ENCODE data around the gene HSD17B1. TPM values are rescaled to one million over a fixed set of nuclear protein-coding genes. Genes with fewer than 3 reads are reported as not detected.

HSD17B1 gene
- total and polyA plus RNA-seq, 8 donors = 0.55 to 4.8 (median 2.7) TPM; not detected in 3

DNA sequence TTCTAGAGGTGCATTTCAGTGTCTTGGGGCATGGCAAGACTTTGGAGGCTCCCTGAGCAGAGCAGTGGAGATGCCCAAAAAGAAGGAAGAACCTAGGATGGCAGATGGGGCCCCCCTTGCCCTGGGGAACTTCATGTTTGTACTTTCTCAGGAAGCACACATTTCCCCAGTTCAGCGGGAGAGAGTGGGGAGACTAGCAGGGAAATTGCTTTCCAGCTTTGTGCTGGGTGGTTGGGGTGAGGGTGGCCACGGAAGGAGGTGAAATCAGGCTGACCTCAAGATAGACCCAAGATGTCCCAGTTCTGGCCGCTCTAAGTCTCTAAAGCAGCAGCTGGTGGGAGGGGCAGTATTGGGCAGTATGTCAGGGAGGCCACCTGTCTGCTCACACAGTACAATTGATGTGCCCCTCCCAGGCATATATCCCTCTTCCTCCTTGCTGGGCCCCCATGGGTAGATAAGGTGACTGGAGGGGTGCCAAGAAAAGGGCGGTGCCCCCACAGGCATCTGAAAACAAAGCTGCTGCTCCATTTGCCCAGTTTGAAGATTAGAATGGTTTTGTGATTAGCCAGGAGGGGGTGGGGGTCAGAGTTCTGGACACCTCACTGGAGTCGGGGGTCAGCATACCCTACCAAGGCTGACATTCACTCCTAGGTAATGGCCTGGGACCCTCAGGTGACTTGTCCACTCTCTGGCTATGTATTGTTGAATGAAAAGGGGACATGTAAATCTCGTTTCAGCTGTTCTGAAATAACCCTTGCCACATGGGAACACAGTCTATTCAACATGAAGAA lies 33.8 kb upstream of the HSD17B1 start:
- TF ChIP-seq POLR2A (IDR thresholded peaks at IDR 0.05) (no peak), POLR2AphosphoS5 (IDR thresholded peaks at IDR 0.05) (peak in 1 of 3 donors; percentile 40), EP300 (IDR thresholded peaks at IDR 0.05) (no peak)
- TF ChIP-seq, protein P1, sequence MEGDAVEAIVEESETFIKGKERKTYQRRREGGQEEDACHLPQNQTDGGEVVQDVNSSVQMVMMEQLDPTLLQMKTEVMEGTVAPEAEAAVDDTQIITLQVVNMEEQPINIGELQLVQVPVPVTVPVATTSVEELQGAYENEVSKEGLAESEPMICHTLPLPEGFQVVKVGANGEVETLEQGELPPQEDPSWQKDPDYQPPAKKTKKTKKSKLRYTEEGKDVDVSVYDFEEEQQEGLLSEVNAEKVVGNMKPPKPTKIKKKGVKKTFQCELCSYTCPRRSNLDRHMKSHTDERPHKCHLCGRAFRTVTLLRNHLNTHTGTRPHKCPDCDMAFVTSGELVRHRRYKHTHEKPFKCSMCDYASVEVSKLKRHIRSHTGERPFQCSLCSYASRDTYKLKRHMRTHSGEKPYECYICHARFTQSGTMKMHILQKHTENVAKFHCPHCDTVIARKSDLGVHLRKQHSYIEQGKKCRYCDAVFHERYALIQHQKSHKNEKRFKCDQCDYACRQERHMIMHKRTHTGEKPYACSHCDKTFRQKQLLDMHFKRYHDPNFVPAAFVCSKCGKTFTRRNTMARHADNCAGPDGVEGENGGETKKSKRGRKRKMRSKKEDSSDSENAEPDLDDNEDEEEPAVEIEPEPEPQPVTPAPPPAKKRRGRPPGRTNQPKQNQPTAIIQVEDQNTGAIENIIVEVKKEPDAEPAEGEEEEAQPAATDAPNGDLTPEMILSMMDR (IDR thresholded peaks at IDR 0.05) = no peak
- Histone ChIP-seq H3K27ac (peak overlapping the region; percentile 80 to 93 (median 91)), H3K36me3 (peaks cover 14 to 53% (median 33%) of the 10 kb centered on the region in 4 donors), H3K9me3 (no peaks in the 10 kb centered on the region), H3K27me3 (no peaks in the 10 kb centered on the region), H3K4me3 (no peak overlapping the region), H3K4me1 (peaks cover 67 to 82% (median 77%) of the 10 kb centered on the region in 4 donors)
- 9 to 23% (median 20%) methylated on average over 4 to 6 of the region's 6 CpGs for WGBS, 5 donors
- intact Hi-C loops (cut with DNase I; ENCODE audit: low total_unique reads) = loop anchor here (10.0 kb wide), 1 partner anchor 194 kb away; no protein-coding TSS in a partner anchor
- DNase-seq = peak; percentile 69 to 93

DNA sequence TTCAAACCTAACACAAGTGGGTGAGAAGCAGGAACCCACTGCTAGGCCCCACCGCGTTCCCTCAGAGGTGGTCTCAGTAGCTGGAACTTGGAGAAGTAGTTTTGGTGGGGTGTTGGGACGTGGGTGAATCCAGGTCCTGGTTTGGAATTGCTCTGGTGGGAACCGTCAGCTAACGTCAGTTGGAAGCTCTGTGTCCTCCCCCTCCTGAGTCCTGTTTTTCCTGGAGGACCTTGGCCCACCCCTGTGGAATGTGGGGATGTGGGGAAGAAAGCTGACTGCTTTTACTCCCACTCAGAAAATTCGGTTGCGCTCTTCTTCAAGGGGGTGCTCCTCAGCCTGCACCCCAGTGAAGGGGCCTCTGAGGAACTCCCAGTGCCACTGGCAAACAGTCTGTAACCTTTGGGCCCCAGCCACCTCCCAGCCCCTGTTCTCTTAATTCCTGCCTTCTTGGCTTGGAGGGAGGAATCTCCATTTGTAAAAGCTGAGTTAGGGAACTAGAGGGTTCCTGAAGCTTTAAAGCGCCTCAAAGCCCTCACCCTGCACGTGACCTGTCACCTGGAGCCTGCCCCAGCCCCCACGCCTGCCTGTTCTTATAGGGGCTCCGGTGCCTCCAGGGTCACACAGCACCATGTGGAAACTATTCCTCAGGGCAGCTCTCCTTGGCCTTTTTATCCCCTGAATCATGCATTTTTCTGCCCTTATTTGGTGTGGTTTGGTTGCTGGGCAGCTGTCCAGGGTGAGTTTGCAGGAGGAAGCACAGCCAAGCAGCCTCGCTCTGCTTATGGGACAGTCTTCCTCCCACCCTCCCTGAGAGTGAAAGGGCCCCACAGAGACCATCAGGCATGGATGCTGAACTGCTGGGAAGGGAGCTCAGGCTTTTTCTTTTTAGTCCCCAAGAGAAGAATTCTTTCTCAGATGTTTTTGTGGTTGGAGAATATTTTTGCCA lies 32.9 kb upstream of the HSD17B1 start:
- Histone ChIP-seq H3K27ac (peak overlapping the region; percentile 80 to 93 (median 91)), H3K4me1 (peaks cover 67 to 80% (median 72%) of the 10 kb centered on the region in 4 donors), H3K9me3 (no peaks in the 10 kb centered on the region), H3K36me3 (peaks cover 7 to 44% (median 24%) of the 10 kb centered on the region in 4 donors), H3K27me3 (no peaks in the 10 kb centered on the region), H3K4me3 (no peak overlapping the region)
- intact Hi-C loops (cut with DNase I; ENCODE audit: low total_unique reads) = loop anchor here (10.0 kb wide), 1 partner anchor 195 kb away; no protein-coding TSS in a partner anchor
- DNase-seq = peak; percentile 77 to 96
- WGBS, 5 donors = 25 to 36% (median 28%) methylated on average over 9 to 12 of the region's 12 CpGs
- peak; percentile 54 to 69 (median 65) for TF ChIP-seq POLR2AphosphoS5 (IDR thresholded peaks at IDR 0.05)
- TF ChIP-seq, protein P1 (IDR thresholded peaks at IDR 0.05) = no peak
- no peak for TF ChIP-seq POLR2A (IDR thresholded peaks at IDR 0.05)
- TF ChIP-seq EP300 (IDR thresholded peaks at IDR 0.05) = peak; percentile 66

DNA sequence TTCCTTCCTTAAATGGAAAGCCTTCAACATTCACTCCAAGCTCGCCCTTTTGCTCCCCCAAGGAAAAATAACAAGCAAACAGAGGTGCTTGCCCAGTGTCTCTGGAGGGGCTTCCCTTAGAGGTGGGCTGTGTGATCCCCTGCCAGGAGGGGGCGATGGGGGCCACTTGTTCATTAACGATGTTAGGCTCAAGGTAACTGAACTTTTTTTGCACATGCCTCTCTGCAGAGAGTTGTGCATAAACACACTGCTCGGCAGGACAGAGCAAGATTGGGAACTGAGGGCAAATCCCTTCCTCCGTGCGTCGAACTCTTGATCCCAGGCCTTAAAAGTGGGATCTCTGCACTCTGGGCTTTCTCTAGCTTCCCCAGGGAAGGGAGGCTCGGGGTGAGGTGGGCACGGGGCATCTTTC lies 32.2 kb upstream of the HSD17B1 start:
- Histone ChIP-seq H3K9me3 (no peaks in the 10 kb centered on the region), H3K4me3 (no peak overlapping the region), H3K27me3 (no peaks in the 10 kb centered on the region), H3K27ac (peak overlapping the region; percentile 75 to 93 (median 91)), H3K4me1 (peaks cover 67 to 81% (median 71%) of the 10 kb centered on the region in 4 donors), H3K36me3 (peaks cover 5 to 38% (median 20%) of the 10 kb centered on the region in 4 donors)
- TF ChIP-seq POLR2A (IDR thresholded peaks at IDR 0.05) (no peak), POLR2AphosphoS5 (IDR thresholded peaks at IDR 0.05) (no peak), EP300 (IDR thresholded peaks at IDR 0.05) (no peak)
- TF ChIP-seq, protein P1 (IDR thresholded peaks at IDR 0.05) = no peak
- 28 to 57% (median 51%) methylated on average over 9 of the region's 9 CpGs for WGBS, 5 donors
- intact Hi-C loops (cut with DNase I; ENCODE audit: low total_unique reads) = no loop called here
- no peak for DNase-seq

DNA sequence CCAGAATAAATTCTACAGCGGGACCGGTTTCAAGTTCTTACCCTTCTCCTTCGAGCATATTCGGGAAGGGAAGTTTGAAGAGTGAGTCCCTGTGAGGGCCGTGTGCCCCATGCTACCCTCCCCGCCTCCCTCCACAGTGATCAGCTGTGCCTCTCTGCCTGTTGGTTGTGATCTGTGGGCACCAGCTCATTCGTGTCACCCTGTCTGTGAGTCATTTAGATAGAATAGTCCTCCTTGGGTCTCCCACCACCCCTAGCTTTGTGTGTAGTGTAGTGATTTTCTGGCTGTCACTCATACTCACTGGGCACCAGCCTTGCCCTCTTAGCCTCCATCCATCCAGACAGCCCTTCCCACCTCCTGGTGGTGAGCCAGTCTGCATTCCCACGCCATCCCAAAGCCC lies 31.7 kb upstream of the HSD17B1 start:
- Histone ChIP-seq H3K9me3 (no peaks in the 10 kb centered on the region), H3K4me1 (peaks cover 67 to 83% (median 72%) of the 10 kb centered on the region in 4 donors), H3K27ac (peak overlapping the region; percentile 64 to 93 (median 91)), H3K36me3 (peaks cover 5 to 33% (median 18%) of the 10 kb centered on the region in 4 donors), H3K4me3 (no peak overlapping the region), H3K27me3 (no peaks in the 10 kb centered on the region)
- WGBS, 5 donors = 56 to 78% (median 61%) methylated on average over 8 of the region's 8 CpGs
- intact Hi-C loops (cut with DNase I; ENCODE audit: low total_unique reads) = no loop called here
- no peak for DNase-seq
- TF ChIP-seq POLR2A (IDR thresholded peaks at IDR 0.05) = no peak
- no peak for TF ChIP-seq EP300 (IDR thresholded peaks at IDR 0.05)
